HG03520 (cell line): ENCODE results near the gene LRCH4.

Source experiments
- ATAC-seq: cut with Tn5 transposase; IDR thresholded peaks from one replicate; pipeline ENCODE4 v1.9.1; 2021; ENCODE audit warnings: mild to moderate bottlenecking, moderate library complexity; ENCODE audit not compliant: unreplicated experiment

Gene LRCH4

DNA sequence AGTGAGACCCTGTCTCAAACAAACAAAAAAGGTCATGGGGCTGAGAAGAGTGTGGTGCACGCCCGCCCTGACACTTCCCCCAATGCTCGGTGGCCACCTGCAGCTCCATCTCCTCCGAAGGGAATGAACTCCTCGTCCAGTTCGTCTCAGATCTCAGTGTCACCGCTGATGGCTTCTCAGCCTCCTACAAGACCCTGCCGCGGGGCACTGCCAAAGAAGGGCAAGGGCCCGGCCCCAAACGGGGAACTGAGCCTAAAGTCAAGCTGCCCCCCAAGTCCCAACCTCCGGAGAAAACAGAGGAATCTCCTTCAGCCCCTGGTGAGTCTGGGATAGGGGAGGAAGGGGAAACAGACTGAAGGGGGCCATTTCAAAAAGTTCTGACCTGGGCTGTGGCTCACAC is 20.4 kb upstream of the LRCH4 start:
- ATAC-seq, result no peak

DNA sequence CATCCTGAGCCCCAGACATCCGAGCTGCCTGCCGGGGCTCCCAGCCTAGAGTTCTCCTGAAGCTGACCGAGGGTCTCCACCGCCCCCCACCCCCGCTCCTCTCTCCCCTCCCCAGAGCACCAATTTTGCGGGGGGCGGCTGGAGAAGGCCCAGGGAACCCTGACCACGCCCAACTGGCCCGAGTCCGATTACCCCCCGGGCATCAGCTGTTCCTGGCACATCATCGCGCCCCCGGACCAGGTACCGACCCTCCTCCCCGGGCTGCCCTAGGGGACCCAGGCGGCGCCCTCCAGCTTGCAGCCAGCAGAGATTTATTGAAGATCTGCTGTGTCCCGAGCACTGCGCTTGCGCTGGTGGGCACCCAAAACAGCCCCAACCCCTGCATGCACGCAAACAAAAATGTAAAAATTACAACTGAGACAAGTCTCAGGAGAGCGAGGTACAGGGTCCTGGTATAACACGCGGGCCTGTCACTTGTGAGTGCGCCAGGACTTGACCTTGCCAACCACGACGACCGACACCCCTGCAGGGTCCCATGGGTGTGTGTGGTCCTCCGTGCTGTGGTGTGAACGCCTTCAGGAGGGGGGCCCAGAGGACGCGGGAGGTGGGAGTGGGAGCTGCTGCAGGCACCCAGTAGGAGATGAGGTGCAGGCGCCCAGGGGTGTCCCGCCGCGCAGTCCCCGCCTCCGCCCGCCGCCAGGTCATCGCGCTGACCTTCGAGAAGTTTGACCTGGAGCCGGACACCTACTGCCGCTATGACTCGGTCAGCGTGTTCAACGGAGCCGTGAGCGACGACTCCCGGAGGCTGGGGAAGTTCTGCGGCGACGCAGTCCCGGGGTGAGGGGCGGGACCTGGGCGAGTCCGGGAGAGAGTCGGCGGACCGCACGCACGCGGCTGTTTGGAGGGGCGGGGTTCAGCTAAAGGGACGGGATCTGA is 19.3 kb upstream of the LRCH4 start:
- no peak for ATAC-seq

DNA sequence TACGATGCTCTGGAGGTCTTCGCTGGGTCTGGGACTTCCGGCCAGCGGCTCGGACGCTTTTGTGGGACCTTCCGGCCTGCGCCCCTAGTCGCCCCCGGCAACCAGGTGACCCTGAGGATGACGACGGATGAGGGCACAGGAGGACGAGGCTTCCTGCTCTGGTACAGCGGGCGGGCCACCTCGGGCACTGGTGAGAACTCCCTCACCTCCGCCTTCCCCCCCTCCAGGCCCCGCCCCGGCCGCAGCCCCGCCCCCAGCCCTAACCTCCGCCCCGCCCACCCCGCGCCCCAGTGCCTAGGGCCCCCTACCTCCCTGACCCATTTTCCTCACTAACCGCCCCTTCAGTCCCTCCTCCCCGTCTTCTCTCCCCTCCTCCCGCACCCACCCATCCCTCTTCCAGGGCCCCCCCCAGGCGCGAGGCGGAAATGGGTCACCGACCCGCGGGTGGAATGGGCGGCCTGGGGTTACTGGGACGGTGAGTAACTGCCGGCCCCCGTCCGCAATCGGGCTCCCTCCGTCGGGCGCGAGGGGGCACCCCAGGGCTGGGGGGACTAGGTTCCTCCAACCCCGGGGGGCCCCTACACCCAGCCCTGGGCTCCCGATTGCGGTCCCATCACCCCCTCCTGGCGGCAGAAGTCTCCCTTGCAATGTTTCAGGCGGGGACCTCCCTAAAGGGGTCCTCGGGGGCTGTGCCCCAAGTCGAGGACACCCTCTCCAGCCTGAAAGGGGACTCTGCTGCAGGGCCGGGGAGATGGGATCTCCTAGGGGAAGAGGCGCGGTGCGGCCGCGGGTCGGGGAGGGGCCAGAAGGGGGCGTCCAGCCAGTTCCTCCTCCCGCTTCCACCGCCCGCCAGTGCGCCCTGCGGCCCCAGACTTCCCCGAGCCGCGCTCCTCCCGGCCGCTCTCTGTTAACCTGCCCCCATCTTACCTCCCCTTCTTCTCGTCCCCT is 18.4 kb upstream of the LRCH4 start:
- no peak for ATAC-seq

DNA sequence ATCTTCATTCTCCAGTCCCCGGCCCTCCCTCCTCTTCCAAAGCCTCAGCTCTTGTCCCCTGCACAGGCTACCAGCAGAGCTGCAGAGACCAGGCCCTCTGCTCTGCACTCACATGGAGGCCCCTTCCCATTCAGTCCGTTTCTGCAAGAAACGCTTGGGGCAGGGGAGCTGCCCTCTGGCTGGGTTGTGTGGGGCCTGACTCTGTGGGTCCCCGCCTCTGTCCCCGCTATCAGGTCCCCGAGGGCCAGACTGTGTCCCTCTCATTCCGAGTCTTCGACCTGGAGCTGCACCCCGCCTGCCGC is 17.7 kb upstream of the LRCH4 start:
- no peak for ATAC-seq

DNA sequence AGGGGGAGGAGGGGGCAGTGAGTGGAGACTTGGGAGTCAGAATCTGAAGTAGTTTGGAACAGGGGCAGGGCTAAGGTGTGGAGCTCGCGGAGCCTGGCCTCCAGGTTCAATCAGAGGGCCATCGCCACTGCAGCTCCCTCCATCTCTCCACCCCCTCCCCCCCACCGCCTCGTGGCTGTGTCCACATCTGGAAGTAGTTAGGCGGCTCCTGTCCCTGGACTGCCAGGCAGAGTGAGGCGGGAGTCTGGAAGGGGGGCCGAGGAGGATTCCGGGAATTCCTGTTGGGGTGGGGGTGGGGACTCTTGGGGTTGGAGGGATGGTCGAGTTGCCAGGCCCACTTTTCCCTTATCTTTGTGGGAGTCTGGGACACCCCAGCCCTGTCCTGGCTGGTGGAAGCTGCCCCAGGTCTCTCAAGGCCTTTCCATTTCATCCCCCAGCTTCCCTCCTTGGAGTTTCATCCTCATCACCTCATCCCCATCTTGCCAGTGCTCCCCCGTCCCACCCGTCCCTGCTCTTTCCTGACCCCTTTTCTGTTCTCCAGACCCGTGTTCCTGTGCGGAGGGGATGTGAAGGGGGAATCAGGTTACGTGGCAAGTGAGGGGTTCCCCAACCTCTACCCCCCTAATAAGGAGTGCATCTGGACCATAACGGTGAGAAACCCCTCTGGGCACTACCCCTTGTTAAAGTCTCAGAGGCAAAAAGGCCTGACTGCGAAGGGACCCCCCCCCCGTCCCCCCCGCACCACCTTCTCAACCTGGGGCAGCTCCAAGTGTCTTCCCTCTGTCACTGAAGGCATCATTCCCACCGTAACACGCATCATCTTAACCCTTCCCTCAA is 17.2 kb upstream of the LRCH4 start:
- no peak for ATAC-seq

DNA sequence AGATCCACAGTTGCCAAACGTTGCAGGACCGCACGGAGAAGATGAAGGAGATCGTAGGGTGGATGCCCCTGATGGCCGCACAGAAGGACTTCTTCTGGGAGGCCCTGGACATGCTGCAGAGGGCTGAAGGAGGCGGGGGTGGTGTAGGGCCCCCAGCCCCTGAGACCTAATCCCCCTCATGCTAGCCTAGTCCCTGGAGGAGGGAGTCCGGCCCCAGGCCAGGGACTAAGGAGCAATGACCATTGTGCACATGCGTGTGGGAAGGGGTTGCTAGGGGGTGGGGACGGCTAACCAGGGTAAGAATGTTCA is 14.8 kb upstream of the LRCH4 start:
- ATAC-seq, result no peak

DNA sequence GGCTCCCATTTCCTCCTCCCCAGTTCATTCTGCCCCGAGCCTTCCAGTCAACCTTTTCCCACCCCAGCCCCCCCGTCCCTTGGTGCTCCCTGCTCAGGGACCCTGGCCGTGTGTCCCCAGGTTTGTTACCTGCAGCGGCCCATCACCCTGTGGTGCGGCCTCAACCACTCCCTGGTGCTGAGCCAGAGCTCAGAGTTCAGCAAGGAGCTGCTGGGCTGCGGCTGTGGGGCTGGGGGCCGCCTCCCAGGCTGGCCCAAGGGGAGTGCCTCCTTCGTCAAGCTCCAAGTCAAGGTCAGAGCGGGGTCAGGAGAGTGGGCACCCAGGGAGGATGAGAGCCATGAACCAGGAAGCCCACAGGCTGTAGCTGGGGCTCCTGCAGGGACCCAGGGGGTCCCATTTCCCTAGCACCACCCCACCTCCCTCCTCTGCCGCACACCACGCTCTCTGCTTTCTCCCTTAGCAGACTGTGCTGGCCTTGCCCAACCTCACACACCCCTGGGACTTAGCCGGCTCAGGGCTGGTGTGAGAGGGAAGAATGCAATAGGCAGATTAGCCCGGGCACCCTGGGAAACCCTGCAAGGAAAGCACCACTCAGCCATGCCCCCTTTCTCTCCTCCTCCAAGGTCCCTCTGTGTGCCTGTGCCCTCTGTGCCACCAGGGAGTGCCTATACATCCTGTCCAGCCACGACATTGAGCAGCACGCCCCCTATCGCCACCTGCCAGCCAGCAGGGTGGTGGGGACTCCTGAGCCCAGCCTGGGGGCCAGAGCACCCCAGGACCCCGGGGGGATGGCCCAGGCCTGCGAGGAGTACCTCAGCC is 14.2 kb upstream of the LRCH4 start:
- no peak for ATAC-seq

DNA sequence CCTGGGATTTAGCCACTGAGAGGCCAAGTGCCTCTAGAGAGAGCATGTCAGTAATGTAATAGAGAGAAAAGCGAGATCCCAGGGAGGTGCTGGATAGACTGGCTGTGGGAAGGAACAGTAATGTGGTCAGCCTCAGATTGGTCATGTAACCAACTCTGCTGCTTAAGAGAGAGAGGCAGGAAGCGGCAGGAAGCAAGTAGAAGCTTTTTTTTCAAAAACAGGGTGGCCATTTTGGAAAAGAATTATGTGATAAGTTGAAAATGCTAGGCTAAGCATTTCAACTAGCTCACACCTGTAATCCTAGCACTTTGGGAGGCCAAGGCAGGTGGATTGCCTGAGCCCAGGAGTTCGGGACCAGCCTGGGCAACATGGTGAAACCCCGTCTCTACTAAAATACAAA is 12.5 kb upstream of the LRCH4 start:
- no peak for ATAC-seq

DNA sequence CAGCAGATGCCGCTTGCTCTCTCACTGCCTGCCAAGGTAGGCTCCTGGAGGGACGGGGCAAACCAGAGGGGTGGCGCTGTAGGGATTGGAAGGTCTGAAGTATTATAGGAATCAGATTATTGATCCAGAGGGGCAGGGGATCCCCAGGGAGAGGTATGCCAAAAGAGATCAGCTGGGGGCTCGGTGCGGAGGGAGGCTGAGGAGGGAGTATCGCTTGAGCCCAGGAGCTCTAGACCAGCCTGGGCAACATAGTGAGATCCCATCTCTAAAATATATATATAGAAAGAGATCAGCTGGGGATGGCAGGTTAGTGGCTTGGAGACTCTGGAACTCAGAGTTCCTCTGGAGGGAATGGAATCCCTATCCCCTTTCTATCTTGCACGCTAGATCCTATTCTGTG is 9.3 kb upstream of the LRCH4 start:
- ATAC-seq, result no peak

DNA sequence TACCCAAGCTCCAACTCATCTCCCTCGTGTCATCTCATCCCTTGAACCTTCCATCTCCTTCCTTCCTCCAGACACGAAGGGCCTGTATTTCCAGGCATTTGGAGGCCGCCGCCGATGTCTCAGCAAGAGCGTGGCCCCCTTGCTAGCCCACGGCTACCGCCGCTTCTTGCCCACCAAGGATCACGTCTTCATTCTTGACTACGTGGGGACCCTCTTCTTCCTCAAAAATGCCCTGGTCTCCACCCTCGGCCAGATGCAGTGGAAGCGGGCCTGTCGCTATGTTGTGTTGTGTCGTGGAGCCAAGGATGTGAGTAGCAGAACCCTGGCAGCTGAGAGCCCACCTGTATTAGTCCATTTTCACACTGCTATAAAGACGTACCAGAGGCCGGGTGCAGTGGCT is 5.7 kb upstream of the LRCH4 start:
- no peak for ATAC-seq

DNA sequence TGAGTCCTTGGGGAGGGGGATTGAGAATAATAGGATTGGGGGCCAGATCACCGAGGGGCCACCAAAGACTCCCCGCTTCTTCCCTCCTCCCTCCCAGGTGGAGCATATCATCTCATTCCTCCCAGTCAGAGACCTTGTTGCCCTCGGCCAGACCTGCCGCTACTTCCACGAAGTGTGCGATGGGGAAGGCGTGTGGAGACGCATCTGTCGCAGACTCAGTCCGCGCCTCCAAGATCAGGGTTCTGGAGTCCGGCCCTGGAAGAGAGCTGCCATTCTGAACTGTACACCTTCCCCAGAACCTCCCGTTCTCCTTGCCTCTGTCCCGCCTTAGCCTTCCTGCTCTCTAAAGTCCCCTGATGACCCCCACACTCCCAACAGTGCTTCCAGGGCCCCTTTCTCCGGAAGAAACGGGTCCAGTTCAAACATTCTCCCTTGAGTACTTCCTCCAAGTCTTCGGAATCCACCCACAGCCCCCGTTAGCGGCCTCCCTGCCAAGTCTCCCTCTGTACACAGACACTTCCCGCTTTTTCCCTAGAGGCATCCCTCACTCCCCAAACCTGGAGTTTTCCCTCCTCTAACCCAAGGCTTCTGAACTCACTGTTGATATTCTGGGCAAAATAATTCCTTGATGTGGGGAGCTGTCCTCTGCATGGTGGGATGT is 4.3 kb upstream of the LRCH4 start:
- ATAC-seq, result no peak

DNA sequence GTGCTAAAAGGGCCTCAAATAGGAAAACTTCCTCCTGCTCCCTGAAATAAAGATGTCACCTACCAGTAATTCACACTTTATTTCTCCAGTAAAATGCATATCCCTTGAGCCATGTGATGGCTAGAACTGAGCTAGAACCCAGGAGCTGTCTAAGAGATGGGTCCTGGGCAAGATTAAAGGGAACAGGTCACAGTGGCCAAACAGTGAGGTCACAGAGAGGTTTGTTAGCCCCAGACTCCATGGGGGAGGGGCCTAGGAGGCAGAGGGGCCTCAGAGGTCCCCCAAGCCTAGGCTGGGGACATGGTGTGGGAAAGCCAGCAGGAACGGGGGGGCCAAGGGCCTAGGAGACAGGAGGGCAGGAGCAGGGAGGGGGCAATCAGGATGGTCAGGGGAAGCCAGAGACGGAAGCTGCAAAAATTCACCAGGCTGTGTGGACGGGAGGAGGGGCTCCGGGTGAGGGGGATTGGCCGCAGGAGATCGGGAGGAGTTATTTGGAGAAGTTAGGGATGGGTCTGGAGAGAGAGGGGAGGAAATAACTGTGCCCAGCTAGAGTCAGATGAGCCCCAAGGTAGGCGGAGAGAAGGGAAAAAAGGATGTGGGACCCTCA is 3.5 kb upstream of the LRCH4 start:
- ATAC-seq, result no peak

DNA sequence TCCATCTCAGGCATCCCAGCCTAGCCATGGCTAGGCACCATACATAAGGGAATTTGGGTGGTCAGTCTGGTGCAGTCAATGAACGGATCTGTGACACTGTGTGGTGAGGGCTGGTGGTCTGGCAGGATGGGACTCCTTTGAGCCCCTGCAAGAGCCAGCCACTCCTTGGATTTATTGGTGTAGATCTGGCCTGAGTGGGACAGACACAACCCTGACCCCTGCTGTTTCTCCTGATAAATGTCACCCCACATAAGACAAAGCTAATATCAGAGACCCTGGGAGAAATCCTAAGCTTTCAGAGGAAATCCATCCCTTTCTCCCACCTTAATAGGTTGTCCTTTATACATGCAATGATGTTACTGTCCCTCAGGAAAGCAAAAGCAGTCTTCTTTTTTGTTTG is 2.5 kb upstream of the LRCH4 start:
- ATAC-seq, result no peak

DNA sequence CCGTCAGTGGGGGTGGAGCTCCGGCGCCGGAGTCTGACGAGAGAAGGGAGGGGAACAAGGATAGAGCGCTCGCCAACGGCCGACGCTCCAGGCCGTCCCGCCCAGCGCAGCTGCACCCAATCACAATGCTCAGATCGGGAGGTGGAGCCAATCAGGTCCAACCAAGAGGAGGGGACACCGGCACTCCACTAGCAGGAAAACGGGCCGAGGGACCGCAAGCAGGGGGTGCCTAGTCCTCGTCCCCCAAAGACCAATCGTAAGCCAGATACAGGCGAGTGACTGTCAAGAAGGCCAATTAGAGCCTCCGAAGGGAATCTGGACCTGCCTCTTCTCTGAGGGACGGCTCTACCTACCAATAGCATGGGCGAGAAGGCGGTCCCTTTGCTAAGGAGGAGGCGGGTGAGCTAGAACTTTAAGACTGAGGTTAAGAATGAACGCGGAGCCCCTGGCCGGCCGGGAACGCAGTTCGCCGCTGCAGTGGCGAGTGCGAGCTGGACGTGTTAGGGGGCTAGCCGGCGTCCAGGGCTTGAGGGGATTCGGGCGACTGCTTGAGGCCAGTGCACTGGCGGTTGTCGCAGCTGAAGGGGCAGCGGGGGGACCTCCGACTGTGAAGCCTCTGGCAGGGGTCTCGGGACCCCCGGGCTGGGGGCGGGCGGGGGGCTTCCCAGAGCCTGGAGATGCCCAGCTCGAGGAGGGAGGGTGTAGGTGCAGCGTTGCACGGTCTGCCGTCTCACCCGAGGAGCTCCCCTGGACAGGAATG is 517 bp upstream of the LRCH4 start, which contains the start of gene FBXO24:
FBXO24 (plus strand) TSS at position 63 of the 760 bp plus-strand sequence; CDS start at position 361, 298 bp downstream.
- ATAC-seq, result peak; percentile 82

DNA sequence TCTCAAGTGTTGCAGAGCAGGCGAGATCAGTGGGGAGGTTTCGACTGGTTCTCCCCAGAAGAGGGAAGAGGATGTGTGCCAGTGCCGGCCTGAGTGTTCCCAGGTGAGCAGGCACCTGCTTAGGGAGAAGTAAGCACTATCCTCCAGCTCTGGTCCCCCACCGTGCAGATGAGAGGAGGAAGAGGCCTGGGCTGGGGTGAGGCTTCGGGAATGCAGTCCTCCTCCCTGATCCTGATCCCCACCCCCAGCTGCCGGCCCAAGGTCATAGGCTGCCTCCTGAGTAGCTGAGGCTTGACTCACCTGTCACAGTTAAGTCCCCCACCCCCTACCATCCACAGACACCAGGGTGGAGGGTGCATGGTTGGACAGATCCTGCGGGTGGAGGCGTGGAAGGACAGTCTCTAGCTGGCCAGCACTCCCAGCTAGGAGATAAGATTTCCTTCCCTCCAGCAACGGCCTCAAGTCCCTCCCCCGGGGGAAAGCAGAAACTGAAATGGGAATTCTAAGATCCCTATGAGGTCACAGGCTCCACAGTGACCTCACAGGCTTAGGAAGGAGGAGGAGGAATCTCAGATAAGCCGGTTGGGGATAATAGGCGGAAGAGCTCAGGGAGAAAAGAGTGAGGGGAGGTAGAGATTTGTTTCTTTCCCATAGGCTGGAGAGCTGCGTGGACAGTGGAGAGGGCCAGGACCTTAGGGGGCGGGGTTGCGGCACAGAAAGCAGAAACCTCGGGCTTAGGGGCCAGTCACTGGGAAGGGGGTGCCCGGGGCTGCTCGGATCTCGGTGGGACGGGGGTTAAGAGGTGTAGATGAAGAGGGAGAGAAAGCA is 1.0 kb downstream of the LRCH4 start:
- ATAC-seq, result no peak

DNA sequence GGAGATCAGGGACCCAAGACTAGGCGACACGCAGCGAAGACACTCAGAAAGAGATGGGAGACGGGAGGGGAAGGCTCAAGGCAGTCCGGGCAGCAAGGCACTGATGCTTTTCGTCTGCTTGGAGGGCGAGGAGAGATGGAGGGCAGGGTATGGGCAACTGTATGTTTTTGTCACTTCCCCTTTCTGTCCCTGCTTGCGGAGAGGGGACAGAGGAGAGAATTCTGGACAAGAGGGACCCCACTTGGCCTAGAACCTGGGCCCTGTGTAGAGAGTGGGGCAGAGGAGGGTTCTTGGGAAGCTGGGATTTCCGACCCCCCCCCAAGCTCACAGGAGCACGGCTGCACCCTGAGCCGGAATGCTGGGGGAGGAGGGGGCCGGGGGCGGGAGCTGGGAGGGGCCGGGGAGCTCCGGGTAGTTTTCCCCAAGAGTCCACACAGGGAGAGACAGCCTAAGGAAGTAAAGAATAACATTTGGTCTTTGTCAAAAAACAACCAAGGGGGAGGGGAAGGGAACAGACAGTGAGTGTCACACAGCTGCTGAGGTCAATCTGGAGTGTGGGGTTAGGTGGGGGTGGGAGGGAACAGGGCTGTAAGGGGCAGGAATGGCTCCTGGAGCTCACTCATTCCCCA is 1.8 kb downstream of the LRCH4 start:
- no peak for ATAC-seq
